ENCODE data around the gene NAT14.
"Not testable (repeated sequence)": the region's sequence is repeated elsewhere in the genome, so short reads cannot be mapped to it uniquely, and the experiment has no call there.

NAT14 gene

GRCh38 chr19:55484593-55485438, at the start of gene NAT14:
Gene NAT14 (plus strand): TSS chr19:55485188. CDS start chr19:55485709, 521 bp downstream.
- DNase-seq, result peak; percentile 65

- DNase-seq, result no peak
Measured at GRCh38 chr19:55436847-55437246, 48.1 kb upstream of the NAT14 start.

- DNase-seq, result no peak
Measured at GRCh38 chr19:55437410-55437809, 47.6 kb upstream of the NAT14 start.

GRCh38 chr19:55439052-55439451, 45.9 kb upstream of the NAT14 start:
- no peak for DNase-seq

- DNase-seq, result no peak
Measured at GRCh38 chr19:55440411-55441105, 44.4 kb upstream of the NAT14 start.

- no peak for DNase-seq
Measured at GRCh38 chr19:55441319-55441691, 43.7 kb upstream of the NAT14 start.

GRCh38 chr19:55441692-55442321, 43.2 kb upstream of the NAT14 start:
- DNase-seq, result no peak

GRCh38 chr19:55442372-55442961, 42.5 kb upstream of the NAT14 start:
- DNase-seq, result no peak

GRCh38 chr19:55443045-55443823, 41.8 kb upstream of the NAT14 start, which contains the start of gene SHISA7:
Gene SHISA7 (minus strand): TSS chr19:55443300. CDS start chr19:55442863, 437 bp downstream.
- no peak for DNase-seq

GRCh38 chr19:55443824-55444480, 41.0 kb upstream of the NAT14 start:
- no peak for DNase-seq

- no peak for DNase-seq
Measured at GRCh38 chr19:55444646-55445045, 40.3 kb upstream of the NAT14 start.

GRCh38 chr19:55446060-55446459, 38.9 kb upstream of the NAT14 start:
- DNase-seq, result no peak

- no peak for DNase-seq
Measured at GRCh38 chr19:55447421-55448174, 37.4 kb upstream of the NAT14 start.

GRCh38 chr19:55448175-55448490, 36.9 kb upstream of the NAT14 start:
- DNase-seq, result not testable (repeated sequence)

- DNase-seq, result no peak
Measured at GRCh38 chr19:55449469-55449868, 35.5 kb upstream of the NAT14 start.

- no peak for DNase-seq
Measured at GRCh38 chr19:55451163-55451964, 33.6 kb upstream of the NAT14 start.

GRCh38 chr19:55451965-55452748, 32.8 kb upstream of the NAT14 start:
- no peak for DNase-seq

GRCh38 chr19:55452749-55453346, 32.1 kb upstream of the NAT14 start:
- DNase-seq, result peak; percentile 40

Measured in activated CD8-positive, alpha-beta memory T cell treated with anti-CD3 and anti-CD28 coated beads, Interleukin-2, amount 50 U/mL, for 4 hours (primary cell).